Cardiac fibroblast (primary cell): ENCODE results near the gene TMEM134.
A peak's percentile ranks its signal among the peaks of the same experiment; 100 is the strongest.

ENCODE experiments used
- DNase-seq, 2 donors: peaks; one replicate each; pipeline versions ENCODE4 v3.0.0 to v3.0.0-alpha.2; 2010; ENCODE audit warnings: low read depth in 2 of 2
- H3K4me3 ChIP-seq, 2 donors: replicated peaks in 1 of 2; 1 replicate in 1 of 2; 2 replicates in 1 of 2; pipeline ENCODE4 v1.5.1; 2011; ENCODE audit warnings: low read depth in 2 of 2, low read length in 2 of 2, mild to moderate bottlenecking in 2 of 2, moderate library complexity in 1 of 2
- TF ChIP-seq, protein P1 (sequence below): IDR thresholded peaks from one replicate; pipeline ENCODE4 v1.5.1; 2011; ENCODE audit warnings: low read depth, mild to moderate bottlenecking, low read length, inconsistent platforms

Gene TMEM134

DNA sequence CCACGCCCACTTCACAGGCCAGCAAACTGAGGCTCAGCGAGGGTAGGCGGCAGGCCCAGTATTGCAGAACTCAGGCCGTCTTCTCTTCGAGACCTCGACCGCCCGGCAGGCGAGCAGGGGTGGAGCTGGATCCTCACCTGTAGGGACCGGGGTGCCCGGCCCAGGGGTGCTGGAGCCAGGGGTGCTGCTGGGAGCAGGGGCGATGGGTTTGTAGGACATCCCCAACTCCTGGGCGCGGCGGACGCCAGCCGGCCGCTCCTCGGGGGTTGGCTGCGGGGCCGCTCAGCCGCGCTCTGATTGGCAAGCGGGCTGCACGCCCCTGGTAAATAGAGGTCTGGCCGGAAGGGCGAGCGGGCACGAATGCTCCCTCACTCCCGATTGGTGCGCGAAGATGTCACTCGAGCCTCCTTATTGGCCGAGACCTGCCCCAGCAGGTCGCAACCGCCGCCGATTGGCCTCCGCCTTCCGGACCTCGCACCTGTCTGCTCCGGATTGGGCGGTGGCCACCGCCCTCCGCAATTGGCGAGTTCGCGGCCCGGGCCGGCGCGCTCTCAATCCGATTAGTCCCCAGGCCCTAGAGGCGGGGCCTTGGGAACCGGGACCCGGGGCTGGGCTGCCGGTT lies 38.9 kb upstream of the TMEM134 start, which contains the start of gene CDK2AP2:
CDK2AP2 (minus strand) TSS at position 299 of the 622 bp plus-strand sequence; CDS start at position 219, 80 bp downstream.
- DNase-seq: peak; percentile 100
- peak within 1 kb of the TSS; percentile 73 to 91 for H3K4me3 ChIP-seq
- TF ChIP-seq, protein P1, sequence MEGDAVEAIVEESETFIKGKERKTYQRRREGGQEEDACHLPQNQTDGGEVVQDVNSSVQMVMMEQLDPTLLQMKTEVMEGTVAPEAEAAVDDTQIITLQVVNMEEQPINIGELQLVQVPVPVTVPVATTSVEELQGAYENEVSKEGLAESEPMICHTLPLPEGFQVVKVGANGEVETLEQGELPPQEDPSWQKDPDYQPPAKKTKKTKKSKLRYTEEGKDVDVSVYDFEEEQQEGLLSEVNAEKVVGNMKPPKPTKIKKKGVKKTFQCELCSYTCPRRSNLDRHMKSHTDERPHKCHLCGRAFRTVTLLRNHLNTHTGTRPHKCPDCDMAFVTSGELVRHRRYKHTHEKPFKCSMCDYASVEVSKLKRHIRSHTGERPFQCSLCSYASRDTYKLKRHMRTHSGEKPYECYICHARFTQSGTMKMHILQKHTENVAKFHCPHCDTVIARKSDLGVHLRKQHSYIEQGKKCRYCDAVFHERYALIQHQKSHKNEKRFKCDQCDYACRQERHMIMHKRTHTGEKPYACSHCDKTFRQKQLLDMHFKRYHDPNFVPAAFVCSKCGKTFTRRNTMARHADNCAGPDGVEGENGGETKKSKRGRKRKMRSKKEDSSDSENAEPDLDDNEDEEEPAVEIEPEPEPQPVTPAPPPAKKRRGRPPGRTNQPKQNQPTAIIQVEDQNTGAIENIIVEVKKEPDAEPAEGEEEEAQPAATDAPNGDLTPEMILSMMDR: no peak

DNA sequence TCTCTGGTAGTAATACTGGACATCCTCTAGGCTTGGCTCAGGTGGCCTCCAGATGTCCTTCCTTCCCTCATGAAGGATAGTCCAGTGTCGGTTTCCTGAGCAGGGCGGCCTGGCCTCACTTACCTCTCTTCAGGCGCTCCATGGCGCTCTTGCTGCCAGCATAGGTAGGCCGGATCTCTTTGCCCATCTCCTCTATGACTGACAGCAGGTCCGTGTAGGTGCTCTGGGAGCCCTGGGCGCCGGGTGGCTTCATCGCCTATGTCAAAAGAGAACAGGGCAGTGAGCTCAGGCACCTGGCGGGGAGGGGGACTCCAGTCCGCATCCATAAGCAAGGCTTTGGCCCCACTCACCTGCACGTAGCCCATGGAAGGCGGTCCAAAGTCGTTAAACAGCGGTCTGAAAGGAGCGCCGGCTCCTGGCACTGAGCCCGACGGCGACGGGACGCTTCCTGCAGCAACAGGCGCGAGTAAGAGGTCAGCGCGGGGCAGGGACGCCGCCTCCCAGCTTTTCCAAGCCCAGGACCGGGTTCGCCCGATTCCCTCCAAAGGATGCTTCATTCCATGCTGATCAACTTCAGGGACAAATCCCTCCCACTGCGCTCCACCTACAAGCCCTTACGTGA lies 38.3 kb upstream of the TMEM134 start:
- TF ChIP-seq, protein P1: no peak
- peak overlapping the region; percentile 73 to 91 for H3K4me3 ChIP-seq
- DNase-seq: no peak

DNA sequence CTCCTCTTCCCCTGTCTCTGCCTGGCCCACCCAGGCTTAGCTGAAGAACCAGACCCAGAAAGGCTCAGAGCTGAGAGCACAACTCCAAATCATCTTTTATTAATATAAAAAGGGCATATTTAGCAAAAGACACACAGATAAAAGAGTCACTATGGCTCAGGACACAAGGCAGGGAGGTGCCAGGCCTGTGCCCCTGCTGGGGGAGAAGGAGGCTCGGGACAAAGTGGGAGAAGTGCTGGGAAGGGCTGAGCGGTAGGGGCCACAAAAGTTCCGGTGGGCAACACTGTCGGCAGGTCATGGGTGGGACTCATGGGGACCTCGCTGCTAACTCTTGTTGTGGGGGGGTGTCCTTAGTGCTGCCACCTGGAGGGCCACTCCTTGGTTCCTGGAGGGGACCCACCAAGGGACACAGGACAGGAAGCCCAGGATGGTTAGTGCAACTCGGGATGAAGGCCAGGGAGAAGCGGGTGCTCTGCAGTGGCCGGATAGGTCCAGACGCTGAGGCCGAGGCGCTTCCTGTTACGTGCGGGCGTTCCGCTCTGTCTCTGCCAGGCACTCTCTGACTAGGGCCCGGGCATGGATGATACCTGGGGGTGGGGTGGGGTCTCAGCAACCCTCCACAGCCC lies 37.5 kb upstream of the TMEM134 start:
- H3K4me3 ChIP-seq: no peak overlapping the region
- no peak for DNase-seq

DNA sequence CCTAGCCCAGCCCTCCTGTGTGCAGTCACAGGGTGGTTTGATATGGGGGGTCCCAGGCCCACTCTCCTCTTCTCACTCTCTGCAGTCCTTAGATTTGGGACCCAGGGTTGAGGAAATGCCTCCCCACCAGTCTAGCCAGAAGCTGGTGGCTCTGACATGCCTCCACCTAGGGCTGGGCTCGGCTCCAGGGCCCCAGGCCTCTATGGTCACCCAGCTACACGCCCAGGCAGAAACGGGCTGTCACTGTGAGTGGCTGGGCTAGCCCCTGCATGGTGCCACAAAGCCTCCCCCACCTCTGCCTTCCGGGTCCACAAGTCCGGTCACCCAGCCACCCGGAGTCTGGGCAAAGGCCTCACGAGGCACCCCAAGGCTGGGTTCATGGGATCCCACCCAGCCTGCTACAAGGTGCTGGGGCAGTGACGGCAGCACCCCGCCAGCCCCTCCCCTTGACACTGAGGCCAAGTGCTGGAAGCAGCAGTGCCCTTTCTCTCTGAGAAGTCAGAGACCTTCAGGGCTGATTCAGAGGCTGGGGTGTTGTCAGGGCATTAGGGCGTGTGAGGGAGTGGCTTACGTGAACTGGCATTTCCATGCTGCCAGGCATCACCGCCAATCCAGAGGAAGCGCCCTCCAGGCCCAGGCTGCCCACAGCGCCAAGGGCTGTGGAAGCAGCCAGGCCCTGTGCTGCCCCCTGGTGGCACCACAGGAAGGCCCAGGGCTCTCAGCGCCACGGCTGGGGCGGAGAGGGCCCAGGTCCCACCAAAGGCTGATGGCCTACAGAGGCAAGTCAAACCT lies 36.8 kb upstream of the TMEM134 start:
- TF ChIP-seq, protein P1: peak; percentile 99
- peak; percentile 91 to 94 for DNase-seq

More for the DNA sequence above, 37.5 kb upstream of the TMEM134 start:
- TF ChIP-seq, protein P1: no peak

DNA sequence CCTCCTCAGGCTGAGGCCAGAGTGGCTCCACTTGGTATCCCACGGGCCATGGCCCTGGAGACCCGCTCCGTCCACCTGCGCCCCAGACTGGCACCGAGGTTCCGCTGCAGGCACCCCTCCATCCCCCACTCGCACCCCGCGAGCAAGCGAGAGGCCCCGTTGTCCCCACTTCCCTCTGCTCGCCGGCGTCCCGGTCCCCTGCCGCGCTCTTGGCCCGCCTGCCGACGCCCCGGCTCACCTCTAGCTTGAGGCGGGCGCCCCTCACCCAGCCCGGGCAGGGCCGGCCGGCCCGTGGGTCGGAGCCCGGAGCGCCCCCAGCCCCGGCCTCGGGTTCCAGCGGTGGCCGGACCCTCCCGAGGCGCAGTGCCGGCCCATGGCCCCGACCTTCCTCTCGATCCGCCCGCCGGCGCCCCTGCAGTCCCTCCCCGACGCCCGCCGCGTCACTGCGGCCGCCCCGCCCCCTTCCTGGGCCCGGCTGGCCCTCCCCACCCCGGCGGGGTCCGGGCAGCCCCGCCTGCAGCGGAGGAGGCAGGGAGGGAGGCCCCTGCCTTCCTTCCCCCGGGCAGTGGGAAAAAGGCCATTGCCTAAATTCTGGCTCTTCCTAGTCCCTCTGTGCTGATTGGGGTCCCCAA lies 36.0 kb upstream of the TMEM134 start, which contains the start of gene PITPNM1:
PITPNM1 (minus strand) TSS at position 414 of the 632 bp plus-strand sequence. CDS start 1,183 bp downstream, outside the sequence.
- TF ChIP-seq, protein P1: no peak
- peak; percentile 39 to 70 for DNase-seq
- H3K4me3 ChIP-seq: peak within 1 kb of the TSS; percentile 78 to 83

More for the DNA sequence above, 36.8 kb upstream of the TMEM134 start:
- H3K4me3 ChIP-seq: peak overlapping the region; percentile 19 to 78
